GM04504 (cell line): ENCODE measurements around the gene ASCL2.

Source experiments
- DNase-seq: peaks from one replicate; pipeline ENCODE4 v3.0.0-alpha.2; 2012; ENCODE audit warnings: low read depth

The ASCL2 gene

DNA sequence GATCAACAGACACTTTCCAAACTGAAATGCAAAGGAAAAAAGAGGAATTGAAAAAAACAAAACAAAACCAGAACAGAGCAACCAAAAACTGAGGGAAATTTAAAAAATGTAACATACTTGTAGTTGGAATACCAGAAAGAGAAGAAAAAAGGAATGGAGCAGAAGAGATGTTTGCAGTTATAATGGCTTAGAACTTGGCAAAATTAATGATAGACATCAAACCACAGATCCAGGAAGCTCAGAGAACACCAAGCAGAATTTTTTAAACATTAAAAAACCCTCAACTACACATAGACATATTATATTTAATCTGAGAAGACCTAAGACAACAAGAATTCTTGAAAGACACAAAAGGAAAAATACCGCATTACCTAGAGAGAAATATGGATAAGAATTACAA is 46.1 kb downstream of the ASCL2 start:
- no peak for DNase-seq

DNA sequence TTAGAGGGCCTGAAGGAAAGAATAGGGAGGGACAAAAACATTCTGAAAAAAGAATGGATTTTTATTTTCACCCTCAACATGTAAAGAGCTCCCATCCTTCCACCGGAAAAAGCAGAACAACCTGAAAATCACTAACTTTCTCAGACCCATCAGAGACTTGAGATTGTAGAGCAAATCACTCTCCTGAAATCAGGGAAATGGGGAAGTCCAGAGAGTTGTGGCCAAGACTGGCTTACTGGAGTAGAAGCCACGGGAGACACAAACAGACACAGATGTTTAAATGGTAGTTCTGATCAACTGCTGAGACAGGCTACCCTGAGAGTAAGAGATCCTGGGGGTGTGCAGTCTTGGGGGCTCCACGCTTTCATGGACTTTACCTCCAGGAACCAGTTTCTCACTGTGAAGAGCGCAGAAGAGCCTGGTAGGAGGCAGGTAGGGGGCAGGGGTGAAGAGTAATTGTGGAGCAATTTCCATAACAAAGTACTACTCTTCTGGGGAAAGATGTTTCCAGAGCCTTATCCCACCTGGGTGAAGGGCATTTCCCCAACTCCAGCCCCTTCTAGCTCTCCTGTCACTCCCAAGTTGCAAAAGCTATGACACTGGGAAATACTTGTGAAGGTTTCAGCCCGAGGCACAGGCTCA is 47.1 kb downstream of the ASCL2 start:
- DNase-seq, result no peak

DNA sequence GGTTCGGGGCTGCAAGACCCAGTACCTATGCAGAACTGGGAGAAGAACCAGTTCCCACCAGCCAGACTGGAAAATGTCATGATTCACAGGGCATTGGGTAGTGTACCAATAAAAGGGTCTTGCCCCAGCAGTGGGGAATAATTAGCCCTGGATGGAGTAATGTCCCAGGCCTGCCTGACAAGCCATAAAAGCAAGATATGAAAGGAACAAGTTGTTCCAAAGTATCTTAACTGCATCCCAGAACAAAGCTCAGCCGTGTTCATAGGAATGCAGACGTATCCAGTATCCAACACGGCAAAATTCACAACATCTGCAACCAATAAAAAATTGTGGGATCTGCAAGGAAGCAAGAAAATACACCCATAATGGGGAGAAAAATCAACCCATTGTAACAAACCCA is 47.9 kb downstream of the ASCL2 start:
- DNase-seq, result no peak

DNA sequence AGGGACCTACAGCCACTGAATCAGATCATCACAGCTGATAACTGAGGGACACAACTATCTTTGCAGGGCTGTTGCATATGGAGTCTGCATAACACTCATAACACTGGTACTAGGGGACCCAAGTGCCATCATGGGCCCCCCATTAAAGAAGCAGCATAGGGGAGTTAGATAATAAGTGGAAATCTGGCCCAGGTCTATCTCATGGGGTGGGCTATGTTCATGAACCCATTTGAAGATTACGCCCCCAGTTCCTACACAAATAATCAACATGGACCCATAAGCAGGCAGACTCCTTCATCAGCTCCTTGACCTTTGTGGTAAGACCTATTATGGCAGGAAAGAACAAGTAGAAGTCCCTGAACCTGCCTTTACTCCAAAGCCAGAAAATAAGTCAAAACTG is 48.8 kb downstream of the ASCL2 start:
- DNase-seq, result no peak

GRCh38 chr11:2221024-2221423 is 49.4 kb downstream of the ASCL2 start:
- no peak for DNase-seq

GRCh38 chr11:2220173-2220771 is 50.1 kb downstream of the ASCL2 start:
- DNase-seq, result no peak

GRCh38 chr11:2219318-2220017 is 50.9 kb downstream of the ASCL2 start:
- DNase-seq, result no peak
